GM10266 (cell line): ENCODE results near the gene ACOT6.
"Not testable (repeated sequence)": the region's sequence is repeated elsewhere in the genome, so short reads cannot be mapped to it uniquely, and the experiment has no call there.

Source experiments
- DNase-seq: peaks from one replicate; pipeline ENCODE4 v3.0.0; 2012; ENCODE audit errors: extremely low spot score
- TF ChIP-seq, protein P1 (sequence below): IDR thresholded peaks from 2 replicates; pipeline ENCODE4 v1.5.1; 2012; ENCODE audit warnings: mild to moderate bottlenecking, low read depth; ENCODE audit not compliant: control insufficient read depth, insufficient read depth; ENCODE audit errors: missing control alignments

Gene ACOT6

DNA sequence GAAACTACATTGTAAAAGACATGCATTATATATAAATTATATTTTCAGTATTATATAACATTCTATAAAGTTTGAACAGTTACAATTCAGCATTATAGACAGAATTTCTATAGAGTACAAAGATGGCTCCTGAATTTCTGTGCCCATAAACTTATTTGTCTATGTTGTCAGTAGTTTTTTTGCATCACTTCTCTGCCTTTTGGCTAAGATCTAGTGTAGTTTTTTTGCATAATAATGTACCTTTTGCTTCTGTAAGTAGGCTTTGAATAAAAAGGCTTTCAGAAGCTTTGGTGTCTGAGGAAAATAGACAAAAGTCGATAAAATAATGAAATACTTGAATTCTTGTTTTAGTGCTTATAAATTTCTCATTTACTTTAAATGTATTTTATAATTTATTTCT, 43.5 kb downstream of the ACOT6 start:
- TF ChIP-seq, protein P1, sequence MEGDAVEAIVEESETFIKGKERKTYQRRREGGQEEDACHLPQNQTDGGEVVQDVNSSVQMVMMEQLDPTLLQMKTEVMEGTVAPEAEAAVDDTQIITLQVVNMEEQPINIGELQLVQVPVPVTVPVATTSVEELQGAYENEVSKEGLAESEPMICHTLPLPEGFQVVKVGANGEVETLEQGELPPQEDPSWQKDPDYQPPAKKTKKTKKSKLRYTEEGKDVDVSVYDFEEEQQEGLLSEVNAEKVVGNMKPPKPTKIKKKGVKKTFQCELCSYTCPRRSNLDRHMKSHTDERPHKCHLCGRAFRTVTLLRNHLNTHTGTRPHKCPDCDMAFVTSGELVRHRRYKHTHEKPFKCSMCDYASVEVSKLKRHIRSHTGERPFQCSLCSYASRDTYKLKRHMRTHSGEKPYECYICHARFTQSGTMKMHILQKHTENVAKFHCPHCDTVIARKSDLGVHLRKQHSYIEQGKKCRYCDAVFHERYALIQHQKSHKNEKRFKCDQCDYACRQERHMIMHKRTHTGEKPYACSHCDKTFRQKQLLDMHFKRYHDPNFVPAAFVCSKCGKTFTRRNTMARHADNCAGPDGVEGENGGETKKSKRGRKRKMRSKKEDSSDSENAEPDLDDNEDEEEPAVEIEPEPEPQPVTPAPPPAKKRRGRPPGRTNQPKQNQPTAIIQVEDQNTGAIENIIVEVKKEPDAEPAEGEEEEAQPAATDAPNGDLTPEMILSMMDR: no peak
- no peak for DNase-seq

DNA sequence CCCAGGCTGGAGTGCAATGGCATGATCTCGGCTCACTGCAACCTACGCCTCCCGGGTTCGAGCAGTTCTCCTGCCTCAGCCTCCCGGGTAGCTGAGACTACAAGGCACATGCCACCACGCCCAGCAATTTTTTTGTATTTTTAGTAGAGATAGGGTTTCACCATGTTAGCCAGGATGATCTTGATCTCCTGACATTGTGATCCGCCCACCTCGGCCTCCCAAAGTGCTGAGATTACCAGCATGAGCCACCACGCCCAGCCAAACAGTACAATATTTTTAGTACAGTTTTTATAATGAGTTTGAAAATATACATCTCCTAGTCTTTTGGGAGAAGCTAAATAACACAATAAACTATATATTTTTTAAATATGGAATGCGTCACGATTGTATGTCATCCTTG, 46.9 kb downstream of the ACOT6 start:
- not testable (repeated sequence) for DNase-seq

DNA sequence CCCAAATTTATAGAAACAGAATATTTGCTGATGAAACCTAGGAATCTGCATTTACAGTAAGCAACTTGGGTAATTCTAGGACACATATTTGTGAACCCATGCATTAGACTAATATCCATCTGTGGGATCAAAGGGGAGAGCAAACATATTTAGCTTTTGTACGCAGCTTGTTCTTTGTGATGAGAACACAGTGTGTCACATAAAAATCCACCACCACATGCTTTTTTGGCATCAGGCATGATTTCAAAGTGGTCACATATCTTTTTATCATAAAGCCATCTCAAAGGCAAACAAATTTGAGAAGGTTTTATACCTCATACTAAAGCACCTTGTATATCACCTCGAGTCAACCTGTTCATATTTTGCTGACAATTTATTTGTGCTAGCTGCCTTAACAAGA, 48.2 kb downstream of the ACOT6 start:
- TF ChIP-seq, protein P1: no peak
- DNase-seq: no peak

- TF ChIP-seq, protein P1: no peak
- no peak for DNase-seq
These were observed 49.6 kb downstream of the ACOT6 start for GRCh38 chr14:73661872-73662271.

GRCh38 chr14:73662487-73662943, 50.2 kb downstream of the ACOT6 start:
- no peak for DNase-seq
- TF ChIP-seq, protein P1: no peak

GRCh38 chr14:73663548-73664212, 51.4 kb downstream of the ACOT6 start:
- TF ChIP-seq, protein P1: no peak
- DNase-seq: no peak

DNA sequence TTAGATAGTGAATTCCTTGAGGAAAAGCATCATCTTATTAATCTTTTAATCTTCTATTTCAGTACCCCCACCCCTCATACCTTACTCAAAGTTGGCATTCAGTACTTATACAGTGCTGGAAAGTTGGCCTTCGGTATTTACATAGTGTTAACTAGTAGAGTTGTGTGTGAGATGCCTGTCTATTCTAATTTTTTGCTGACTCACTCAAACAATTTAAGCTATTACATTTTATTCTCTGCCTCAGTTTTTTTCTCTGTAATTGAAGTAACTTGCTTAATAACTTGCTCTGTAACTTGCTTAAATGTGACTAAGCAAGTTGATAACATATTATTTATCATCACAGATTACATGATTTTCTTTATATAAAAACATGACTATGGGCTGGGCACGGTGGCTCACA, 52.8 kb downstream of the ACOT6 start:
- no peak for DNase-seq
- TF ChIP-seq, protein P1: no peak

GRCh38 chr14:73666583-73666982, 54.3 kb downstream of the ACOT6 start:
- TF ChIP-seq, protein P1: no peak
- no peak for DNase-seq
